Breast epithelium (tissue), 4 donors: ENCODE results near the gene STON2. TPM values are rescaled to one million over a fixed set of nuclear protein-coding genes. Genes with fewer than 3 reads are reported as not detected.

Experiments used
- DNase-seq, 2 donors: peaks; one replicate each; pipeline ENCODE4 v3.0.0-alpha.2; 2019; ENCODE audit warnings: low spot score in 2 of 2
- H3K27ac ChIP-seq, 2 donors: fragments of 200-600 bp; sonication (generic) in 1 of 2; one replicate each; pipeline ENCODE4 v1.5.1; 2016 to 2019; ENCODE audit warnings: mild to moderate bottlenecking in 1 of 2
- H3K27me3 ChIP-seq, 2 donors: fragments of 200-600 bp; sonication (generic) in 1 of 2; one replicate each; pipeline versions ENCODE4 v1.5.1 to v1.6.0; 2017 to 2019; ENCODE audit warnings: control low read depth in 1 of 2, mild to moderate bottlenecking in 1 of 2
- H3K36me3 ChIP-seq: fragments of 200-600 bp; one replicate; pipeline ENCODE4 v1.5.1; 2019
- H3K4me1 ChIP-seq, 2 donors: fragments of 200-600 bp; sonication (generic); one replicate each; pipeline ENCODE4 v1.5.1; 2016 to 2019; ENCODE audit warnings: control low read depth in 1 of 2
- H3K4me3 ChIP-seq, 3 donors: fragments of 200-600 bp; sonication (generic); 1 replicate in 2 of 3; 2 replicates in 1 of 3; pipeline ENCODE4 v1.5.1; 2016 to 2019; ENCODE audit warnings: mild to moderate bottlenecking in 3 of 3, moderate library complexity in 2 of 3
- H3K9me3 ChIP-seq, 2 donors: fragments of 200-600 bp; sonication (generic) in 1 of 2; one replicate each; pipeline ENCODE4 v1.5.1; 2016 to 2019; ENCODE audit warnings: control low read depth in 1 of 2
- CTCF ChIP-seq, 3 donors: fragments of 450-650 bp; IDR thresholded peaks; one replicate each; pipeline ENCODE4 v1.5.1; 2016 to 2017; ENCODE audit warnings: antibody characterized with exemption in 3 of 3, mild to moderate bottlenecking in 3 of 3, moderate library complexity in 3 of 3
- POLR2A ChIP-seq: fragments of 450-650 bp; IDR thresholded peaks from one replicate; pipeline ENCODE4 v1.6.1; 2016; ENCODE audit warnings: antibody characterized with exemption, mild to moderate bottlenecking, moderate library complexity
- POLR2AphosphoS5 ChIP-seq, 3 donors: sonication (generic); formaldehyde crosslinking; IDR thresholded peaks; one replicate each; pipeline ENCODE4 v1.6.1; 2017; ENCODE audit warnings: antibody characterized with exemption in 3 of 3
- intact Hi-C: fragments of 100-400 bp; cut with DNase I; formaldehyde crosslinking; loops from one replicate; pipeline ENCODE4 v1.15.1; 2023; ENCODE audit warnings: low total_unique reads
- total RNA-seq, 3 donors: library from RNA; depleted of rRNA; stranded (reverse); fragments of >200 nt; gene quantifications; one replicate each; pipeline ENCODE4 v1.1.0, GENCODE V29; 2016

The STON2 gene
- total RNA-seq, 3 donors from 2014 or later, result 24.6 to 30.2 (median 27.5) TPM

- no peaks in the 10 kb centered on the region for H3K4me1 ChIP-seq
- TF ChIP-seq CTCF (IDR thresholded peaks at IDR 0.05) (no peak), POLR2AphosphoS5 (IDR thresholded peaks at IDR 0.05) (no peak), POLR2A (no peak)
- no peaks in the 10 kb centered on the region for H3K27me3 ChIP-seq
- DNase-seq, result no peak
- no peak overlapping the region for H3K4me3 ChIP-seq
- H3K9me3 ChIP-seq, result no peaks in the 10 kb centered on the region
- H3K27ac ChIP-seq, result no peak overlapping the region
- intact Hi-C loops, result no loop called here
- no peaks in the 10 kb centered on the region for H3K36me3 ChIP-seq
Measured at GRCh38 chr14:81367563-81367962, 32.6 kb downstream of the STON2 start.

DNA sequence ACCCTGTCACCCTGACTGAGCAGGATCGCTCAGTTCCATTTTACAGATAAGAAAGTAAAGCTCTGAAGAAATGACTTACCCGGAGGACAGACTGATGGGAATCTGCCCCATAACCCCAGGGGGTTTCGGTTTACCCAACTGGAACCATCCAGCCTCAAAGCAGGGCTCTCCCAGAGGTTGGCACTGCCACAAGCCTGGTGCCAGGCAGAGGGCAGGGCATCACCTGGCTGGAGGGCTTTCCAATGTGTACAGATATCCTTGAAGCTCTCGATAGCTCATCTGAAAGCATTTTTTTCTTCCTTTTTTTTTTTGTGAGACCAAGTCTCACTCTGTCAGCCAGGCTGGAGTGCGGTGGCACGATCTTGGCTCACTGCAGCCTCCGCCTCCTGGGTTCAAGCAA, 33.2 kb downstream of the STON2 start:
- intact Hi-C loops, result no loop called here
- DNase-seq, result no peak
- Histone ChIP-seq H3K27me3 (no peaks in the 10 kb centered on the region), H3K4me1 (no peaks in the 10 kb centered on the region), H3K4me3 (no peak overlapping the region), H3K36me3 (no peaks in the 10 kb centered on the region), H3K27ac (no peak overlapping the region), H3K9me3 (no peaks in the 10 kb centered on the region)
- TF ChIP-seq POLR2AphosphoS5 (IDR thresholded peaks at IDR 0.05) (no peak), POLR2A (no peak), CTCF (IDR thresholded peaks at IDR 0.05) (no peak)

- intact Hi-C loops, result no loop called here
- TF ChIP-seq CTCF (IDR thresholded peaks at IDR 0.05), result no peak
- TF ChIP-seq POLR2A, result no peak
- TF ChIP-seq POLR2AphosphoS5 (IDR thresholded peaks at IDR 0.05), result no peak
- no peak for DNase-seq
Measured at GRCh38 chr14:81366214-81366613, 33.9 kb downstream of the STON2 start.

GRCh38 chr14:81363746-81364378, 36.3 kb downstream of the STON2 start:
- intact Hi-C loops, result no loop called here
- no peaks in the 10 kb centered on the region for H3K9me3 ChIP-seq
- DNase-seq, result no peak
- no peaks in the 10 kb centered on the region for H3K27me3 ChIP-seq
- H3K36me3 ChIP-seq, result no peaks in the 10 kb centered on the region
- H3K27ac ChIP-seq, result peak overlapping the region; percentile 48 to 52
- no peak overlapping the region for H3K4me3 ChIP-seq
- no peaks in the 10 kb centered on the region for H3K4me1 ChIP-seq
- TF ChIP-seq CTCF (IDR thresholded peaks at IDR 0.05) (no peak), POLR2AphosphoS5 (IDR thresholded peaks at IDR 0.05) (no peak), POLR2A (no peak)

More at GRCh38 chr14:81366214-81366613, 33.9 kb downstream of the STON2 start:
- H3K9me3 ChIP-seq, result no peaks in the 10 kb centered on the region
- H3K4me3 ChIP-seq, result no peak overlapping the region
- no peaks in the 10 kb centered on the region for H3K27me3 ChIP-seq
- no peaks in the 10 kb centered on the region for H3K36me3 ChIP-seq
- H3K4me1 ChIP-seq, result no peaks in the 10 kb centered on the region
- peak overlapping the region; percentile 15 to 50 for H3K27ac ChIP-seq

GRCh38 chr14:81353691-81354323, 46.3 kb downstream of the STON2 start:
- Histone ChIP-seq H3K27me3 (no peaks in the 10 kb centered on the region), H3K9me3 (peaks cover 0 to 4% of the 10 kb centered on the region in 2 donors), H3K4me3 (no peak overlapping the region), H3K36me3 (no peaks in the 10 kb centered on the region), H3K4me1 (no peaks in the 10 kb centered on the region), H3K27ac (no peak overlapping the region)
- intact Hi-C loops, result no loop called here
- TF ChIP-seq CTCF (IDR thresholded peaks at IDR 0.05) (no peak), POLR2A (no peak), POLR2AphosphoS5 (IDR thresholded peaks at IDR 0.05) (no peak)
- DNase-seq, result no peak
